Measurements from ENCODE around the gene WDR46.

The WDR46 gene

GRCh38 chr6:33306356-33306755, 17.3 kb upstream of the WDR46 start:
- Histone ChIP-seq H3K9me3 (replicated peaks; ENCODE audit: insufficient read depth, low read length) (no peaks in the 10 kb centered on the region), H3K4me2 (ENCODE audit: low read depth, low read length) (no peak overlapping the region), H4K20me1 (ENCODE audit: insufficient read depth, low read length) (no peaks in the 10 kb centered on the region), H2AFZ (ENCODE audit: low read length) (no peak overlapping the region), H3K9ac (ENCODE audit: low read length) (no peak overlapping the region), H3F3A (ENCODE audit: insufficient read depth, low read length) (no peaks in the 10 kb centered on the region; the same call in 1 of the 2 replicates), H3K36me3 (replicated peaks; ENCODE audit: insufficient read depth, low read length) (no peaks in the 10 kb centered on the region; the same call in 1 of the 2 replicates), H3K4me3 (ENCODE audit: low read length) (no peak overlapping the region), H3K27ac (ENCODE audit: low read length) (no peak overlapping the region), H3K4me1 (ENCODE audit: low read length) (no peaks in the 10 kb centered on the region), H3K27me3 (replicated peaks; ENCODE audit: insufficient read depth, low read length) (no peaks in the 10 kb centered on the region), H3K9me2 (replicated peaks; ENCODE audit: insufficient read depth, low read length) (no peaks in the 10 kb centered on the region), H3K79me2 (ENCODE audit: low read length) (peaks cover 70% of the 10 kb centered on the region)
- TF ChIP-seq EZH2phosphoT487 (IDR thresholded peaks at IDR 0.05; ENCODE audit: low read length), result no peak
- no peak for TF ChIP-seq EZH2 (optimal IDR thresholded peaks at IDR 0.05; ENCODE audit: low read depth, low read length)
- TF ChIP-seq CTCF (IDR thresholded peaks at IDR 0.05; ENCODE audit: low read length), result no peak
- no peak for DNase-seq

- no peaks in the 10 kb centered on the region for H3K9me3 ChIP-seq (replicated peaks; ENCODE audit: insufficient read depth, low read length)
- no peaks in the 10 kb centered on the region for H3K9me2 ChIP-seq (replicated peaks; ENCODE audit: insufficient read depth, low read length)
- H3K4me2 ChIP-seq (ENCODE audit: low read depth, low read length), result no peak overlapping the region
- peaks cover 5% of the 10 kb centered on the region for H3F3A ChIP-seq (ENCODE audit: insufficient read depth, low read length)
- no peaks in the 10 kb centered on the region for H4K20me1 ChIP-seq (ENCODE audit: insufficient read depth, low read length)
- no peak overlapping the region for H2AFZ ChIP-seq (ENCODE audit: low read length)
- H3K4me1 ChIP-seq (ENCODE audit: low read length), result no peaks in the 10 kb centered on the region
- no peak overlapping the region for H3K9ac ChIP-seq (ENCODE audit: low read length)
- no peak for DNase-seq
- TF ChIP-seq CTCF (IDR thresholded peaks at IDR 0.05; ENCODE audit: low read length), result no peak
- TF ChIP-seq EZH2 (optimal IDR thresholded peaks at IDR 0.05; ENCODE audit: low read depth, low read length), result no peak
- TF ChIP-seq EZH2phosphoT487 (IDR thresholded peaks at IDR 0.05; ENCODE audit: low read length), result no peak
- peaks cover 57% of the 10 kb centered on the region for H3K79me2 ChIP-seq (ENCODE audit: low read length)
- H3K27me3 ChIP-seq (replicated peaks; ENCODE audit: insufficient read depth, low read length), result no peaks in the 10 kb centered on the region
- H3K36me3 ChIP-seq (replicated peaks; ENCODE audit: insufficient read depth, low read length), result no peaks in the 10 kb centered on the region
- no peak overlapping the region for H3K27ac ChIP-seq (ENCODE audit: low read length)
- no peak overlapping the region for H3K4me3 ChIP-seq (ENCODE audit: low read length)
Measured at GRCh38 chr6:33305052-33305451, 16.0 kb upstream of the WDR46 start.

GRCh38 chr6:33304216-33304615, 15.2 kb upstream of the WDR46 start:
- no peak for DNase-seq
- H2AFZ ChIP-seq (ENCODE audit: low read length), result no peak overlapping the region
- H3K9me2 ChIP-seq (replicated peaks; ENCODE audit: insufficient read depth, low read length), result no peaks in the 10 kb centered on the region
- no peaks in the 10 kb centered on the region for H3K36me3 ChIP-seq (replicated peaks; ENCODE audit: insufficient read depth, low read length)
- no peak overlapping the region for H3K9ac ChIP-seq (ENCODE audit: low read length)
- 0 out of 2 replicates have a peak, but pooled peaks cover 3% of the 10 kb centered on the region for H3K4me1 ChIP-seq (ENCODE audit: low read length)
- no peaks in the 10 kb centered on the region for H3K27me3 ChIP-seq (replicated peaks; ENCODE audit: insufficient read depth, low read length)
- peaks cover 49% of the 10 kb centered on the region for H3K79me2 ChIP-seq (ENCODE audit: low read length)
- TF ChIP-seq CTCF (IDR thresholded peaks at IDR 0.05; ENCODE audit: low read length) (no peak), EZH2phosphoT487 (IDR thresholded peaks at IDR 0.05; ENCODE audit: low read length) (no peak), EZH2 (optimal IDR thresholded peaks at IDR 0.05; ENCODE audit: low read depth, low read length) (no peak)
- H3K27ac ChIP-seq (ENCODE audit: low read length), result no peak overlapping the region
- H3F3A ChIP-seq (ENCODE audit: insufficient read depth, low read length), result peaks cover 13% of the 10 kb centered on the region
- H3K9me3 ChIP-seq (replicated peaks; ENCODE audit: insufficient read depth, low read length), result no peaks in the 10 kb centered on the region
- no peaks in the 10 kb centered on the region for H4K20me1 ChIP-seq (ENCODE audit: insufficient read depth, low read length)
- H3K4me3 ChIP-seq (ENCODE audit: low read length), result no peak overlapping the region
- H3K4me2 ChIP-seq (ENCODE audit: low read depth, low read length), result no peak overlapping the region
